Measurements from ENCODE around the gene FBLN5. TPM values are rescaled to one million over a fixed set of nuclear protein-coding genes. Genes with fewer than 3 reads are reported as not detected.
A peak's percentile ranks its signal among the peaks of the same experiment; 100 is the strongest.

Gene FBLN5
- total and polyA plus RNA-seq, 9 of the 15 experiments (the other 6 are each of a cell fraction or from before 2014, with no cell fraction given): 0.11 to 0.22 TPM; not detected in 7

GRCh38 chr14:91879196-91879595, 68.3 kb downstream of the FBLN5 start (continued):
- TF ChIP-seq, protein P1, sequence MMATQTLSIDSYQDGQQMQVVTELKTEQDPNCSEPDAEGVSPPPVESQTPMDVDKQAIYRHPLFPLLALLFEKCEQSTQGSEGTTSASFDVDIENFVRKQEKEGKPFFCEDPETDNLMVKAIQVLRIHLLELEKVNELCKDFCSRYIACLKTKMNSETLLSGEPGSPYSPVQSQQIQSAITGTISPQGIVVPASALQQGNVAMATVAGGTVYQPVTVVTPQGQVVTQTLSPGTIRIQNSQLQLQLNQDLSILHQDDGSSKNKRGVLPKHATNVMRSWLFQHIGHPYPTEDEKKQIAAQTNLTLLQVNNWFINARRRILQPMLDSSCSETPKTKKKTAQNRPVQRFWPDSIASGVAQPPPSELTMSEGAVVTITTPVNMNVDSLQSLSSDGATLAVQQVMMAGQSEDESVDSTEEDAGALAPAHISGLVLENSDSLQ (IDR thresholded peaks at IDR 0.05): no peak

DNA sequence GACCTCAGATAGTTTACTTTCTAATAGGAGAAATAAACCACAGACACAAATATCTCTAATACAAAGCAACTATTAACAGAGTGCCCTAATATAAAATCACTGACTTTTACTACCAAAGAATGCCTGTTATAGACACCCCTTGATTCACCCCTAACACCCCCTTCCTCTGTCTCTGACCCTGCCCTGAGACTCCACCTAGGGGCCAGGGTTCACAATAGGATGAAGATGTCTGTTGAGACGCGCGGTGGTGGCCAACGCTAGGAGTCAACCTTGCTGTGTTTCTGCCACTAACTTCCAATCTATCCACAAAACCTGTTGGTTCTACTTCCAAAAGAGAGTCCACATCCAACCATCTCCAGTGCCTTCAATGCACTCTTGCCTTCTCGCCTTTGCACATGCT, 69.2 kb downstream of the FBLN5 start:
- peak; percentile 65; the same call in 2 of the 3 replicates for ATAC-seq
- Histone ChIP-seq H3K4me1 (replicated peaks in 1 of 2; ENCODE audit: control insufficient read depth in 2 of 2, insufficient read depth in 2 of 2, low read length in 2 of 2) (no peaks in the 10 kb centered on the region; a peak in 2 of 5 replicates), H3K9me1 (ENCODE audit: control insufficient read depth, insufficient read depth, low read length) (no peaks in the 10 kb centered on the region), H3K27me3 (ENCODE audit: control insufficient read depth in 2 of 2, insufficient read depth in 2 of 2, low read length in 2 of 2) (peaks cover 0 to 25% of the 10 kb centered on the region in 2 experiments; a peak in 2 of 5 replicates), H3K9ac (ENCODE audit: insufficient read depth in 1 of 2, low read depth in 2 of 2, low read length in 2 of 2) (no peak overlapping the region), H3K4me3 (no peak overlapping the region), H3K4me2 (ENCODE audit: insufficient read depth, low read length) (no peak overlapping the region), H3K9me3 (replicated peaks; ENCODE audit: control insufficient read depth, insufficient read depth, low read depth, low read length) (no peaks in the 10 kb centered on the region), H2AFZ (ENCODE audit: low read depth, low read length) (no peak overlapping the region), H3K79me2 (ENCODE audit: control insufficient read depth, insufficient read depth, low read length) (no peaks in the 10 kb centered on the region), H3K27ac (ENCODE audit: extremely low read depth, low read depth, low read length) (no peak overlapping the region), H4K20me1 (replicated peaks; ENCODE audit: control insufficient read depth, insufficient read depth, low read length) (no peaks in the 10 kb centered on the region; the same call in 1 of the 2 replicates), H3K36me3 (ENCODE audit: control insufficient read depth, insufficient read depth, low read length) (no peaks in the 10 kb centered on the region)
- DNase-seq (ENCODE audit: extremely low read depth in 1 of 4, low spot score in 3 of 4): peak in 2 of 4 experiments; percentile 12 to 13
- in situ Hi-C loops (cut with MboI): no loop called here
- intact Hi-C loops (cut with micrococcal nuclease): no loop called here
- FAIRE-seq: no peak
- POLR2A ChIA-PET: no interaction called here
- CTCF ChIA-PET (ENCODE audit: low intra/inter-chr PET ratio): no interaction called here
- 22% methylated on average over 5 of the region's 5 CpGs for WGBS (ENCODE audit: insufficient coverage, low coverage, missing lambda C conversion rate)
- peak; percentile 17 to 42 (median 28); a peak in 3 of 6 replicates for TF ChIP-seq CTCF (IDR thresholded peaks at IDR 0.05 in 2 of 3, conservative IDR thresholded peaks at IDR 0.05 in 1 of 3; ENCODE audit: insufficient read depth in 2 of 3, low read depth in 1 of 3, low read length in 3 of 3)
- TF ChIP-seq RBM15 (IDR thresholded peaks at IDR 0.05; ENCODE audit: insufficient read depth, low read length): no peak
- TF ChIP-seq YBX1 (IDR thresholded peaks at IDR 0.05): no peak
- TF ChIP-seq RBBP5 (IDR thresholded peaks at IDR 0.05; ENCODE audit: borderline replicate concordance, insufficient read depth, low read length, poor library complexity, severe bottlenecking): no peak
- no peak for TF ChIP-seq CBX8 (IDR thresholded peaks at IDR 0.05; ENCODE audit: borderline replicate concordance, extremely low read depth, low read depth, low read length, poor library complexity, severe bottlenecking)
- TF ChIP-seq RAD21 (CRISPR knock-in tag; conservative IDR thresholded peaks at IDR 0.05 in 1 of 2, IDR thresholded peaks at IDR 0.05 in 1 of 2): peak in 1 of 2 experiments; percentile 8; a peak in 1 of 4 replicates
- no TSS peak for BruUV-seq (replicated peaks)

Data from K562 (cell line).